NCI-H446 (cell line): ENCODE measurements around the gene BBS12.
A peak's percentile ranks its signal among the peaks of the same experiment; 100 is the strongest.

Source experiments
- DNase-seq, 2 experiments: peaks; one replicate each; lab custom pipeline; 2025; lab: John Stamatoyannopoulos, UW

The BBS12 gene

GRCh38 chr4:122715221-122715620, 17.3 kb upstream of the BBS12 start:
- no peak for DNase-seq

GRCh38 chr4:122716825-122717448, 15.6 kb upstream of the BBS12 start:
- peak; percentile 26 to 62 for DNase-seq

GRCh38 chr4:122718281-122718680, 14.2 kb upstream of the BBS12 start:
- no peak for DNase-seq

- no peak for DNase-seq
Observed at GRCh38 chr4:122722256-122722655, 10.2 kb upstream of the BBS12 start.

- DNase-seq, result no peak
Observed at GRCh38 chr4:122728856-122729255, 3.6 kb upstream of the BBS12 start.

GRCh38 chr4:122731676-122732075, 828 bp upstream of the BBS12 start:
- DNase-seq, result no peak

GRCh38 chr4:122733787-122734120, 1.2 kb downstream of the BBS12 start:
- DNase-seq, result no peak

- no peak for DNase-seq
Observed at GRCh38 chr4:122739174-122739573, 6.7 kb downstream of the BBS12 start.

- DNase-seq, result no peak
Observed at GRCh38 chr4:122742933-122743829, 10.7 kb downstream of the BBS12 start.

GRCh38 chr4:122744229-122744628, 11.7 kb downstream of the BBS12 start:
- DNase-seq, result no peak

GRCh38 chr4:122746485-122746965, 14.0 kb downstream of the BBS12 start:
- DNase-seq, result no peak

- DNase-seq, result no peak
Observed at GRCh38 chr4:122747068-122747467, 14.6 kb downstream of the BBS12 start.

GRCh38 chr4:122747883-122748282, 15.4 kb downstream of the BBS12 start:
- DNase-seq, result no peak

- no peak for DNase-seq
Observed at GRCh38 chr4:122749704-122750454, 17.4 kb downstream of the BBS12 start.

GRCh38 chr4:122755675-122756074, 23.2 kb downstream of the BBS12 start:
- no peak for DNase-seq

GRCh38 chr4:122758033-122758432, 25.5 kb downstream of the BBS12 start:
- peak; percentile 41 to 55 for DNase-seq

GRCh38 chr4:122759639-122760310, 27.3 kb downstream of the BBS12 start:
- peak in 1 of 2 experiments; percentile 8 for DNase-seq

GRCh38 chr4:122762520-122762919, 30.0 kb downstream of the BBS12 start:
- DNase-seq, result no peak

GRCh38 chr4:122762966-122763716, 30.6 kb downstream of the BBS12 start:
- no peak for DNase-seq

GRCh38 chr4:122764071-122764820, 31.7 kb downstream of the BBS12 start:
- DNase-seq, result no peak

- DNase-seq, result no peak
Observed at GRCh38 chr4:122764821-122765215, 32.3 kb downstream of the BBS12 start.
